HCT116 (cell line): ENCODE data around the gene KTN1.

Experiments used
- ATF3 ChIP-seq: IDR thresholded peaks from 2 replicates; pipeline ENCODE4 v1.6.1; 2012
- CBX3 ChIP-seq: IDR thresholded peaks from 2 replicates; pipeline ENCODE4 v1.6.1; 2012; ENCODE audit warnings: low read depth
- CTCF ChIP-seq, 3 experiments: fragments of 200-600 bp in 1 of 3; sonication (generic) in 1 of 3; IDR thresholded peaks in 2 of 3; conservative IDR thresholded peaks in 1 of 3; 2 replicates each; pipeline ENCODE4 v1.5.1; 2012 to 2017; ENCODE audit warnings: low read depth in 2 of 3, low read length in 2 of 3, antibody characterized with exemption in 1 of 3, borderline replicate concordance in 1 of 3, control low read depth in 1 of 3, mild to moderate bottlenecking in 1 of 3, mixed read lengths in 1 of 3, mixed run types in 1 of 3, moderate library complexity in 1 of 3; ENCODE audit not compliant: insufficient read depth in 1 of 3
- EGR1 ChIP-seq: IDR thresholded peaks from 2 replicates; pipeline ENCODE4 v1.6.1; 2012; ENCODE audit warnings: low read depth
- EZH2 ChIP-seq: fragments of 200-600 bp; sonication (generic); IDR thresholded peaks from 2 replicates; pipeline ENCODE4 v1.6.1; 2017; ENCODE audit warnings: antibody characterized with exemption, mixed run types
- EZH2phosphoT487 ChIP-seq: fragments of 200-600 bp; IDR thresholded peaks from 2 replicates; pipeline ENCODE4 v1.6.1; 2018; ENCODE audit warnings: antibody characterized with exemption, borderline replicate concordance
- FOSL1 ChIP-seq: IDR thresholded peaks from 2 replicates; pipeline ENCODE4 v1.6.1; 2012; ENCODE audit warnings: low read depth
- JUND ChIP-seq: IDR thresholded peaks from 2 replicates; pipeline ENCODE4 v1.6.1; 2012
- POLR2A ChIP-seq: IDR thresholded peaks from 2 replicates; pipeline ENCODE4 v1.7.0; 2011; ENCODE audit warnings: borderline replicate concordance; ENCODE audit not compliant: insufficient read depth, insufficient read length; ENCODE audit errors: extremely low read depth
- POLR2AphosphoS5 ChIP-seq: IDR thresholded peaks from 2 replicates; pipeline ENCODE4 v1.6.1; 2011; ENCODE audit warnings: mild to moderate bottlenecking, low read depth, low read length, moderate library complexity
- REST ChIP-seq: IDR thresholded peaks from 2 replicates; pipeline ENCODE4 v1.6.1; 2012; ENCODE audit warnings: low read depth
- YY1 ChIP-seq: IDR thresholded peaks from 2 replicates; pipeline ENCODE4 v1.6.1; 2011; ENCODE audit warnings: low read length, low read depth, moderate library complexity, mild to moderate bottlenecking; ENCODE audit not compliant: insufficient replicate concordance; ENCODE audit errors: extremely low read depth
- ZNF274 ChIP-seq: fragments of 200-500 bp; sonication (Bioruptor generic); IDR thresholded peaks from 2 replicates; pipeline ENCODE4 v1.6.1; 2014; ENCODE audit warnings: mild to moderate bottlenecking, low read depth, low read length, inconsistent platforms

GRCh38 chr14:55722054-55722453 lies 142.0 kb downstream of the KTN1 start:
- TF ChIP-seq EZH2 (no peak), CTCF (IDR thresholded peaks at IDR 0.05 in 2 of 3, conservative IDR thresholded peaks at IDR 0.05 in 1 of 3; ENCODE audit: borderline replicate concordance in 1 of 3, insufficient read depth in 1 of 3, low read depth in 2 of 3, low read length in 2 of 3) (no peak), POLR2A (no peak), EGR1 (no peak), REST (no peak), POLR2AphosphoS5 (no peak), ZNF274 (no peak), CBX3 (no peak), YY1 (no peak), FOSL1 (no peak), EZH2phosphoT487 (no peak), JUND (no peak), ATF3 (no peak)
